OCI-LY1 (cell line): ENCODE measurements around the gene SH3PXD2A.

Experiments used
- H2AFZ ChIP-seq: fragments of 200-600 bp; sonication (generic), shearing (Covaris generic); 2 replicates; pipeline ENCODE4 v1.6.0; 2014; ENCODE audit warnings: antibody characterized with exemption, mild to moderate bottlenecking, low read length
- H3F3A ChIP-seq: fragments of 200-600 bp; sonication (generic), shearing (Covaris generic); 2 replicates; pipeline ENCODE4 v1.6.0; 2014; ENCODE audit warnings: mild to moderate bottlenecking, antibody characterized with exemption, low read length, moderate library complexity; ENCODE audit not compliant: insufficient read depth
- H3K27ac ChIP-seq: fragments of 200-600 bp; sonication (generic); 2 replicates; pipeline ENCODE4 v1.5.1; 2014; ENCODE audit warnings: low read length, mixed run types, mild to moderate bottlenecking, low read depth; ENCODE audit not compliant: poor library complexity, severe bottlenecking
- H3K27me3 ChIP-seq: fragments of 200-600 bp; sonication (generic); 2 replicates; pipeline ENCODE4 v1.6.0; 2014; ENCODE audit warnings: antibody characterized with exemption, mild to moderate bottlenecking, low read length, moderate library complexity; ENCODE audit not compliant: insufficient read depth
- H3K36me3 ChIP-seq: fragments of 200-600 bp; sonication (generic); 2 replicates; pipeline ENCODE4 v1.6.1; 2014; ENCODE audit warnings: mild to moderate bottlenecking, antibody characterized with exemption, low read length, moderate library complexity, mixed read lengths; ENCODE audit not compliant: insufficient read depth
- H3K4me1 ChIP-seq: fragments of 200-600 bp; sonication (generic); 2 replicates; pipeline ENCODE4 v1.5.1; 2014; ENCODE audit warnings: mild to moderate bottlenecking, low read length, moderate library complexity; ENCODE audit not compliant: insufficient read depth, severe bottlenecking
- H3K4me2 ChIP-seq: fragments of 200-600 bp; sonication (generic), shearing (Covaris generic); 2 replicates; pipeline ENCODE4 v1.6.1; 2014; ENCODE audit warnings: low read length
- H3K4me3 ChIP-seq: fragments of 200-600 bp; sonication (generic); 2 replicates; pipeline ENCODE4 v1.5.1; 2014; ENCODE audit warnings: low read length, low read depth, mild to moderate bottlenecking, mixed read lengths; ENCODE audit not compliant: poor library complexity, severe bottlenecking
- H3K79me2 ChIP-seq: fragments of 200-600 bp; shearing (Covaris generic); 2 replicates; pipeline ENCODE4 v1.6.1; 2016; ENCODE audit warnings: mixed run types, low read length, mixed read lengths; ENCODE audit not compliant: insufficient read depth
- H3K9ac ChIP-seq: fragments of 200-600 bp; sonication (generic), shearing (Covaris generic); 2 replicates; pipeline ENCODE4 v1.6.1; 2014; ENCODE audit warnings: mild to moderate bottlenecking, low read length, mixed read lengths
- H3K9me2 ChIP-seq: fragments of 200-600 bp; sonication (generic), shearing (Covaris generic); 2 replicates; pipeline ENCODE4 v1.6.1; 2014; ENCODE audit warnings: low read depth, mild to moderate bottlenecking, low read length, mixed read lengths
- H3K9me3 ChIP-seq: fragments of 200-600 bp; shearing (Covaris generic); 2 replicates; pipeline ENCODE4 v1.6.1; 2014; ENCODE audit warnings: low read length, mixed read lengths
- H4K20me1 ChIP-seq: fragments of 200-600 bp; sonication (generic), shearing (Covaris generic); 2 replicates; pipeline ENCODE4 v1.6.0; 2016; ENCODE audit warnings: mild to moderate bottlenecking, low read length; ENCODE audit not compliant: insufficient read depth
- CTCF ChIP-seq: fragments of 200-600 bp; sonication (generic), shearing (Covaris generic); IDR thresholded peaks from 2 replicates; pipeline ENCODE4 v1.5.1; 2017; ENCODE audit warnings: mild to moderate bottlenecking, antibody characterized with exemption, low read length, moderate library complexity, mixed read lengths
- EZH2 ChIP-seq: fragments of 200-600 bp; sonication (generic), shearing (Covaris generic); IDR thresholded peaks from 2 replicates; pipeline ENCODE4 v1.8.0; 2017; ENCODE audit warnings: borderline replicate concordance, mixed run types, mild to moderate bottlenecking, antibody characterized with exemption, low read length, moderate library complexity, mixed read lengths

Gene SH3PXD2A

GRCh38 chr10:103786020-103786419 lies 69.4 kb downstream of the SH3PXD2A start:
- TF ChIP-seq CTCF = no peak
- no peak for TF ChIP-seq EZH2
- H3K79me2 ChIP-seq = no peaks in the 10 kb centered on the region
- no peaks in the 10 kb centered on the region; the same call in 1 of the 2 replicates for H3K36me3 ChIP-seq
- H2AFZ ChIP-seq = no peak overlapping the region
- no peak overlapping the region for H3K27ac ChIP-seq
- no peaks in the 10 kb centered on the region for H3F3A ChIP-seq
- H3K9ac ChIP-seq = no peak overlapping the region
- no peak overlapping the region for H3K4me3 ChIP-seq
- no peak overlapping the region for H3K4me2 ChIP-seq
- peaks cover 9% of the 10 kb centered on the region; the same call in 1 of the 2 replicates for H3K27me3 ChIP-seq
- H4K20me1 ChIP-seq = no peaks in the 10 kb centered on the region
- no peaks in the 10 kb centered on the region for H3K9me2 ChIP-seq
- no peaks in the 10 kb centered on the region for H3K9me3 ChIP-seq
- no peaks in the 10 kb centered on the region for H3K4me1 ChIP-seq

- no peaks in the 10 kb centered on the region for H3K79me2 ChIP-seq
- no peaks in the 10 kb centered on the region for H3K4me1 ChIP-seq
- no peaks in the 10 kb centered on the region for H4K20me1 ChIP-seq
- no peak overlapping the region for H3K9ac ChIP-seq
- no peaks in the 10 kb centered on the region for H3K9me3 ChIP-seq
- H3K9me2 ChIP-seq = no peaks in the 10 kb centered on the region
- H3F3A ChIP-seq = no peaks in the 10 kb centered on the region
- no peaks in the 10 kb centered on the region; the same call in 1 of the 2 replicates for H3K36me3 ChIP-seq
- TF ChIP-seq EZH2 (no peak), CTCF (no peak)
- H3K4me2 ChIP-seq = no peak overlapping the region
- H3K27me3 ChIP-seq = peaks cover 13% of the 10 kb centered on the region; the same call in 1 of the 2 replicates
- no peak overlapping the region for H3K27ac ChIP-seq
- H2AFZ ChIP-seq = no peak overlapping the region
- H3K4me3 ChIP-seq = no peak overlapping the region
Observed at GRCh38 chr10:103784723-103785418, 70.5 kb downstream of the SH3PXD2A start.

GRCh38 chr10:103784089-103784488 lies 71.3 kb downstream of the SH3PXD2A start:
- H3K9ac ChIP-seq = no peak overlapping the region
- no peak overlapping the region for H2AFZ ChIP-seq
- no peaks in the 10 kb centered on the region for H3K4me1 ChIP-seq
- H3K9me2 ChIP-seq = no peaks in the 10 kb centered on the region
- peaks cover 13% of the 10 kb centered on the region; the same call in 1 of the 2 replicates for H3K27me3 ChIP-seq
- TF ChIP-seq EZH2 = no peak
- no peak for TF ChIP-seq CTCF
- no peak overlapping the region for H3K4me2 ChIP-seq
- no peaks in the 10 kb centered on the region for H4K20me1 ChIP-seq
- H3K36me3 ChIP-seq = no peaks in the 10 kb centered on the region; the same call in 1 of the 2 replicates
- no peak overlapping the region for H3K4me3 ChIP-seq
- H3K79me2 ChIP-seq = no peaks in the 10 kb centered on the region
- H3K27ac ChIP-seq = no peak overlapping the region
- no peaks in the 10 kb centered on the region for H3F3A ChIP-seq
- H3K9me3 ChIP-seq = no peaks in the 10 kb centered on the region
